KMS-11 (cell line): ENCODE results near the gene NBEA.
"Not testable (repeated sequence)": the region's sequence is repeated elsewhere in the genome, so short reads cannot be mapped to it uniquely, and the experiment has no call there.

ENCODE experiments used
- H2AFZ ChIP-seq: fragments of 200-600 bp; sonication (generic); 2 replicates; pipeline ENCODE4 v1.6.1; 2016; ENCODE audit warnings: antibody characterized with exemption, mixed run types, low read depth
- H3K27ac ChIP-seq: fragments of 200-600 bp; sonication (generic); 2 replicates; pipeline ENCODE4 v1.6.1; 2016; ENCODE audit warnings: mild to moderate bottlenecking, mixed run types
- H3K27me3 ChIP-seq: fragments of 200-600 bp; sonication (generic); 2 replicates; pipeline ENCODE4 v1.6.1; 2017; ENCODE audit warnings: mild to moderate bottlenecking, low read depth, mixed run types, moderate library complexity; ENCODE audit not compliant: insufficient read depth
- H3K36me3 ChIP-seq: fragments of 200-600 bp; sonication (generic); 2 replicates; pipeline ENCODE4 v1.6.1; 2017; ENCODE audit warnings: mild to moderate bottlenecking, mixed run types; ENCODE audit not compliant: insufficient read depth
- H3K4me1 ChIP-seq: fragments of 200-600 bp; sonication (generic); 2 replicates; pipeline ENCODE4 v1.6.1; 2016; ENCODE audit warnings: mild to moderate bottlenecking, low read depth, mixed run types; ENCODE audit not compliant: poor library complexity, severe bottlenecking
- H3K4me2 ChIP-seq: fragments of 200-600 bp; sonication (generic); 2 replicates; pipeline ENCODE4 v1.7.0; 2016; ENCODE audit warnings: mild to moderate bottlenecking, mixed run types
- H3K4me3 ChIP-seq: fragments of 200-600 bp; sonication (generic); IDR thresholded peaks from 2 replicates; pipeline ENCODE4 v1.6.1; 2017; ENCODE audit warnings: low read depth, low read length, mixed read lengths; ENCODE audit not compliant: insufficient read depth
- H3K79me2 ChIP-seq: fragments of 200-600 bp; sonication (generic); 2 replicates; pipeline ENCODE4 v1.6.1; 2016; ENCODE audit warnings: low read depth, mixed run types; ENCODE audit not compliant: insufficient read depth
- H3K9ac ChIP-seq: fragments of 200-600 bp; sonication (generic); 2 replicates; pipeline ENCODE4 v1.6.1; 2016; ENCODE audit warnings: mild to moderate bottlenecking, mixed run types
- H4K20me1 ChIP-seq: fragments of 200-600 bp; sonication (generic); 2 replicates; pipeline ENCODE4 v1.6.1; 2016; ENCODE audit warnings: mild to moderate bottlenecking, mixed run types; ENCODE audit not compliant: insufficient read depth
- TF ChIP-seq, protein P1 (sequence below): fragments of 200-600 bp; sonication (generic); conservative IDR thresholded peaks from 2 replicates; pipeline ENCODE4 v1.6.1; 2017; ENCODE audit warnings: low read depth, mild to moderate bottlenecking, antibody characterized with exemption, low read length, moderate library complexity, mixed read lengths

Gene NBEA

DNA sequence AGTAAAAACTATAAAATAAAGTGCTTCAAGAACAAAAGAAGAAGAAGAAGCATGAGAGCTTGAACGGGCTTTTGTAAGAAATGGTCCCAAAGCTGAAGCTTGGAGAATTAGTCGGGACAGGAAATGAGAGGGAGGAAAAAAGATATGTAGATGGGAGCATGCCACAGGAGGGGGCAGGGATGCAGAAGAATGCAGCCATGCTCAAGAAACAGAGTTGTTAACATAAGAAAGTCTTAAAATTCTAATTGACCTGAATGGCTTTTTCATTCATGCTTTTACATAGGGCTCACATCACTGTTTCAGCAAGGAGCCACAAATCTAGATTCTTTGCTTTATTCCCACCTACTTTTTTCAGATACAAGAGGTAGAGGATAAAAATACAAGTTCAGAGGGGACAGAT lies 27.7 kb upstream of the NBEA start:
- Histone ChIP-seq H3K9ac (no peak overlapping the region), H3K4me1 (no peaks in the 10 kb centered on the region), H3K36me3 (no peaks in the 10 kb centered on the region), H3K27ac (no peak overlapping the region), H4K20me1 (no peaks in the 10 kb centered on the region), H3K27me3 (no peaks in the 10 kb centered on the region), H3K4me3 (no peak overlapping the region), H3K4me2 (no peak overlapping the region), H3K79me2 (no peaks in the 10 kb centered on the region), H2AFZ (no peak overlapping the region)
- TF ChIP-seq, protein P1, sequence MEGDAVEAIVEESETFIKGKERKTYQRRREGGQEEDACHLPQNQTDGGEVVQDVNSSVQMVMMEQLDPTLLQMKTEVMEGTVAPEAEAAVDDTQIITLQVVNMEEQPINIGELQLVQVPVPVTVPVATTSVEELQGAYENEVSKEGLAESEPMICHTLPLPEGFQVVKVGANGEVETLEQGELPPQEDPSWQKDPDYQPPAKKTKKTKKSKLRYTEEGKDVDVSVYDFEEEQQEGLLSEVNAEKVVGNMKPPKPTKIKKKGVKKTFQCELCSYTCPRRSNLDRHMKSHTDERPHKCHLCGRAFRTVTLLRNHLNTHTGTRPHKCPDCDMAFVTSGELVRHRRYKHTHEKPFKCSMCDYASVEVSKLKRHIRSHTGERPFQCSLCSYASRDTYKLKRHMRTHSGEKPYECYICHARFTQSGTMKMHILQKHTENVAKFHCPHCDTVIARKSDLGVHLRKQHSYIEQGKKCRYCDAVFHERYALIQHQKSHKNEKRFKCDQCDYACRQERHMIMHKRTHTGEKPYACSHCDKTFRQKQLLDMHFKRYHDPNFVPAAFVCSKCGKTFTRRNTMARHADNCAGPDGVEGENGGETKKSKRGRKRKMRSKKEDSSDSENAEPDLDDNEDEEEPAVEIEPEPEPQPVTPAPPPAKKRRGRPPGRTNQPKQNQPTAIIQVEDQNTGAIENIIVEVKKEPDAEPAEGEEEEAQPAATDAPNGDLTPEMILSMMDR, result no peak

DNA sequence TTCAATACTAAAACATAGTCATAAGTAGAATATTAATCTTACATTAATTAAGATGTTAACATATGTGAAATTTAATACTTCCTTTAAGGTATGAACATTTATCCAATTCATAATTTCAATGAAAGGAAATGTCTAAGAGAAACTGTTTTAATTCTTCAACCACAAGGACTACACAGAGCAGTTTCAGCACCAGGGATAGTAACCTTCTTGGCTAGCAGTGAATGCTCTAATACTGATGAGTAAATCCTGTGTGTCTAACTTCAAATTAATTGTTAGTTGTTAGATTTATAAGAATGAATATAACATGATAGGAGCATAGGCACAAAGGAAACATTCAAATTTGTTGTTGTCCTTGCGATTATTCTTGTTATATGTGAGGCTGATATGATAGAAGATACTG lies 15.6 kb upstream of the NBEA start:
- no peaks in the 10 kb centered on the region for H3K36me3 ChIP-seq
- no peak overlapping the region for H3K4me2 ChIP-seq
- no peak overlapping the region for H3K27ac ChIP-seq
- no peak overlapping the region for H3K4me3 ChIP-seq
- no peaks in the 10 kb centered on the region for H3K4me1 ChIP-seq
- H3K9ac ChIP-seq, result no peak overlapping the region
- no peaks in the 10 kb centered on the region for H3K79me2 ChIP-seq
- no peaks in the 10 kb centered on the region for H3K27me3 ChIP-seq
- H4K20me1 ChIP-seq, result no peaks in the 10 kb centered on the region
- TF ChIP-seq, protein P1, result no peak
- H2AFZ ChIP-seq, result no peak overlapping the region

DNA sequence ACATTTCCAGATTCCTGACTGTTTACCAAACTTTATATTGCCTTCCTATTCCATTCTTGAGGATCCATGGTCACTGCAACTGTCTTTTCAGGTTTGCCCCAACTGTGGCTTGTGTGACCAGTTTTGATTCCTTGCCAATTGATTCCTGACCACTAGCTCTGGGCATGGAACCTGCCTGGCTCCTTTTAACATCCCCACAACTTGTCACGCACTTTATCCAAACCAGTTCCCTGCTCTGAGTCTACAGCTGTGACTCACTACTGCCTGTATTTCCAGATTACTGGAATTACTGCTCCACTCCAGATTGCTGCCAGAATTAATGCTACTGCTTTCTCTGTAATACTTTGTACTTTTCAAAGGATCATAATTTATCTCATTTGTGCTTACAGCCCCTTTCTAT lies 13.4 kb upstream of the NBEA start:
- H3K79me2 ChIP-seq, H2AFZ ChIP-seq, H4K20me1 ChIP-seq, H3K4me1 ChIP-seq, H3K4me3 ChIP-seq, H3K27me3 ChIP-seq, H3K36me3 ChIP-seq, H3K27ac ChIP-seq, H3K4me2 ChIP-seq, H3K9ac ChIP-seq: not testable (repeated sequence)

DNA sequence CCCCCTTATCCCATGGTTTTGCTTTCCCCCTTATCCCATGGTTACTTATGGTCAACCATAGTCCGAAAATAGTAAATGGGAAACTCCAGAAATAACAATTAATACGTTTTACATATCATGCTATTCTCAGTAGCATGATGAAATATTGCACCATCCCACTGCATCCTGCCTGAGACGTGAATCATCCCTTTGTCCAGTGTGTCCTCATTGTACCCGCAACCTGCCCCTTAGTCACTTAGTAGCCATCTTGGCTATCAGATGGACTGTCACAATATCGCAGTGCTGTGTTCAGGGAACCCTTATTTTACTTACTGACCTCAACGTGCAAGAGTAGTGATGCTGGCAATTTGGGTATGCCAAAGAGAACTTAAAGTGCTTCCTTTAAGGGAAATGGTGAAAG lies 10.5 kb upstream of the NBEA start:
- H3K27me3 ChIP-seq, result no peaks in the 10 kb centered on the region
- no peaks in the 10 kb centered on the region for H3K79me2 ChIP-seq
- H3K36me3 ChIP-seq, result no peaks in the 10 kb centered on the region
- TF ChIP-seq, protein P1, result no peak
- H3K9ac ChIP-seq, result no peak overlapping the region
- H3K4me1 ChIP-seq, result no peaks in the 10 kb centered on the region
- no peak overlapping the region for H3K4me3 ChIP-seq
- H3K27ac ChIP-seq, result no peak overlapping the region
- H2AFZ ChIP-seq, result no peak overlapping the region
- H3K4me2 ChIP-seq, result no peak overlapping the region
- H4K20me1 ChIP-seq, result no peaks in the 10 kb centered on the region

DNA sequence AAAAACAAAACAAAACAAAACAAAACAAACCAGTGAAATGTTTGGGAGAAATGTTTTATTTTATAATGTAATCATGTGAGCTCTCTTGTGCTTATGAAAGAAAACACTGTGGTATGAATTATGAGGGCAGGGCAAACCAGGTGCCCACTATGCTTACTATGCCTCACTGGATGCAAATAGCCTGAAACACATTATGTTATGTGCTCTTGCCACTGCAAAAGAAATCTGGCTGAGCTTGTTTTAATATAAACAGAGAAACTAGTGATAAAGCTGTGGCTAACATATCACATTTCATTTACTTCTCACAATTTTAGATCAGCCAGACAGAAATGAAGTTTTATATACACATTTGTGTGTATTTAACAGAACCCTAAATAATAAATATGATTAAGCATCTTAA lies 8.7 kb upstream of the NBEA start:
- H3K36me3 ChIP-seq, result no peaks in the 10 kb centered on the region
- H3K27ac ChIP-seq, result no peak overlapping the region
- H2AFZ ChIP-seq, result no peak overlapping the region
- H3K79me2 ChIP-seq, result no peaks in the 10 kb centered on the region
- no peaks in the 10 kb centered on the region for H4K20me1 ChIP-seq
- no peaks in the 10 kb centered on the region for H3K4me1 ChIP-seq
- H3K4me3 ChIP-seq, result no peak overlapping the region
- H3K27me3 ChIP-seq, result no peaks in the 10 kb centered on the region
- TF ChIP-seq, protein P1, result no peak
- H3K4me2 ChIP-seq, result no peak overlapping the region
- no peak overlapping the region for H3K9ac ChIP-seq
